ENCODE results near the gene SPEM2. TPM values are rescaled to one million over a fixed set of nuclear protein-coding genes. Genes with fewer than 3 reads are reported as not detected.
A peak's percentile ranks its signal among the peaks of the same experiment; 100 is the strongest.

The SPEM2 gene
- total RNA-seq, 1 experiment from 2014 or later = not detected

DNA sequence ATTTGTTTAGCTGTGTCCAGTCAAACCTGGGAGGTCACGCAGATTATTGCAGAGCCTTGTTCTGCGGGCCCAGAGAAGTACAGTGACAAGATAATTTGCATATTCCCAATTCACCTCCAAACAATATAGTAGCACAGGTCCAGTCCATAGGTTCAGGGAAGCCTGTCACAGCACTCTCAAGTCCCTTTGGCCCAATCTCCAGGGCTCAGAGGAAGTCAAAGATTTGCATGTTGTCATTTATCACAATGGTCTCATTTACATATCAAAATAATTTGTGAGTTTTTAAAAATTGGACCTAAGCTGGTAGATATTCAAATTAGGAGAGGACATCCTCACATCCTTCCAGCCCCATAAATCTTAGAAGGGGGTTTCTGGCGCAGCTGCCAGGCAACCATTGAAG is 42.1 kb downstream of the SPEM2 start:
- Histone ChIP-seq H4K5ac (ENCODE audit: insufficient read length, low read depth, low read length) (no peak overlapping the region), H3K27me3 (ENCODE audit: insufficient read depth, low read length) (no peaks in the 10 kb centered on the region), H3K4ac (ENCODE audit: low read depth, low read length) (no peak overlapping the region), H4K91ac (ENCODE audit: insufficient read length, low read depth, low read length) (no peak overlapping the region), H3K9me3 (ENCODE audit: control insufficient read depth, low read depth, low read length) (no peaks in the 10 kb centered on the region), H2AK5ac (ENCODE audit: insufficient read length, low read length) (no peak overlapping the region), H3K23ac (ENCODE audit: insufficient read length, low read depth, low read length) (no peak overlapping the region), H3K23me2 (ENCODE audit: insufficient read length, low read depth, low read length, poor library complexity, severe bottlenecking) (no peaks in the 10 kb centered on the region), H3K4me2 (ENCODE audit: insufficient read depth, insufficient read length, low read length) (no peak overlapping the region), H3K79me2 (ENCODE audit: insufficient read depth, low read length) (no peaks in the 10 kb centered on the region), H2BK120ac (ENCODE audit: low read depth, low read length, poor library complexity, severe bottlenecking) (no peak overlapping the region), H3K14ac (ENCODE audit: insufficient read depth, low read length) (no peak overlapping the region), H2BK20ac (ENCODE audit: low read depth, low read length, poor library complexity, severe bottlenecking) (no peak overlapping the region), H2BK15ac (ENCODE audit: low read depth, low read length) (no peak overlapping the region), H3T11ph (ENCODE audit: low read length) (no peak overlapping the region), H2AFZ (ENCODE audit: low read length) (no peak overlapping the region), H3K27ac (ENCODE audit: insufficient read length, low read depth, low read length) (no peak overlapping the region), H2BK5ac (ENCODE audit: insufficient read length, low read length) (no peak overlapping the region), H3K18ac (ENCODE audit: insufficient read length, low read depth, low read length) (no peak overlapping the region), H3K4me1 (ENCODE audit: insufficient read depth, low read length) (no peaks in the 10 kb centered on the region; the same call in 1 of the 2 replicates), H4K20me1 (ENCODE audit: control insufficient read depth, insufficient read depth, insufficient read length) (peaks cover 2% of the 10 kb centered on the region), H3K79me1 (ENCODE audit: insufficient read depth, low read depth, low read length, poor library complexity, severe bottlenecking) (no peaks in the 10 kb centered on the region), H4K8ac (replicated peaks; ENCODE audit: insufficient read length, low read depth, low read length) (no peak overlapping the region), H3K56ac (ENCODE audit: insufficient read length, low read depth, low read length) (no peak overlapping the region), H2BK12ac (ENCODE audit: insufficient read length, low read depth, low read length) (no peak overlapping the region), H3K9ac (ENCODE audit: extremely low read depth, insufficient read length, low read length) (no peak overlapping the region)
- peak overlapping the region in 1 of 3 experiments; percentile 75; a peak in 3 of 7 replicates for H3K27ac Mint-ChIP-seq
- TF ChIP-seq, protein P1, sequence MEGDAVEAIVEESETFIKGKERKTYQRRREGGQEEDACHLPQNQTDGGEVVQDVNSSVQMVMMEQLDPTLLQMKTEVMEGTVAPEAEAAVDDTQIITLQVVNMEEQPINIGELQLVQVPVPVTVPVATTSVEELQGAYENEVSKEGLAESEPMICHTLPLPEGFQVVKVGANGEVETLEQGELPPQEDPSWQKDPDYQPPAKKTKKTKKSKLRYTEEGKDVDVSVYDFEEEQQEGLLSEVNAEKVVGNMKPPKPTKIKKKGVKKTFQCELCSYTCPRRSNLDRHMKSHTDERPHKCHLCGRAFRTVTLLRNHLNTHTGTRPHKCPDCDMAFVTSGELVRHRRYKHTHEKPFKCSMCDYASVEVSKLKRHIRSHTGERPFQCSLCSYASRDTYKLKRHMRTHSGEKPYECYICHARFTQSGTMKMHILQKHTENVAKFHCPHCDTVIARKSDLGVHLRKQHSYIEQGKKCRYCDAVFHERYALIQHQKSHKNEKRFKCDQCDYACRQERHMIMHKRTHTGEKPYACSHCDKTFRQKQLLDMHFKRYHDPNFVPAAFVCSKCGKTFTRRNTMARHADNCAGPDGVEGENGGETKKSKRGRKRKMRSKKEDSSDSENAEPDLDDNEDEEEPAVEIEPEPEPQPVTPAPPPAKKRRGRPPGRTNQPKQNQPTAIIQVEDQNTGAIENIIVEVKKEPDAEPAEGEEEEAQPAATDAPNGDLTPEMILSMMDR (conservative IDR thresholded peaks at IDR 0.05) = no peak
- H3K27me3 Mint-ChIP-seq (ENCODE audit: low read depth) = no peaks in the 10 kb centered on the region
- H3K4me3 Mint-ChIP-seq = no peak overlapping the region
- H3K9me3 Mint-ChIP-seq = no peaks in the 10 kb centered on the region
- WGBS (ENCODE audit: extremely low coverage, insufficient read length, low lambda C conversion rate) = no CpG with 5 or more reads among the region's 3 CpGs
- no peaks in the 10 kb centered on the region; a peak in 1 of 4 replicates for H3K4me1 Mint-ChIP-seq
- no peak for DNase-seq
- peaks cover 2 to 18% (median 17%) of the 10 kb centered on the region in 3 experiments; a peak in 5 of 7 replicates for H3K36me3 Mint-ChIP-seq (ENCODE audit: insufficient read depth in 1 of 3, low read depth in 3 of 3)
